HG03097 (cell line): ENCODE results near the gene SLC4A7.
"Not testable (repeated sequence)": the region's sequence is repeated elsewhere in the genome, so short reads cannot be mapped to it uniquely, and the experiment has no call there.

ENCODE experiments used
- ATAC-seq: cut with Tn5 transposase; IDR thresholded peaks from one replicate; pipeline ENCODE4 v1.9.1; 2021; ENCODE audit not compliant: unreplicated experiment, low FRiP score

The SLC4A7 gene

DNA sequence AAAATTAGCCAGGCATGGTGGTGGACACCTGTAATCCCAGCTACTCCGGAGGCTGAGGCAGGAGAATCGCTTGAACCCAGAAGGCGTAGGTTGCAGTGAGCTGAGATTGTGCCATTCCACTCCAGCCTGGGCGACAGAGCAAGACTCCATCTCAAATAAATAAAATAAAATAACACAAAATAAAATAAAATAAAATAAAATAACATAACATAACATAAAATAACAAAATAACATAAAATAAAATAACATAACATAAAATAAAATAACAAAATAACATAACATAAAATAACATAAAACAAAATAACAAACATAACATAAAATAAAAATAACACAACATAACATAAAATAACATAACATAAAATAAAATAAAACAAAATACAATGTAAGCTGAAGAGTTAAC lies 45.8 kb downstream of the SLC4A7 start:
- not testable (repeated sequence) for ATAC-seq

DNA sequence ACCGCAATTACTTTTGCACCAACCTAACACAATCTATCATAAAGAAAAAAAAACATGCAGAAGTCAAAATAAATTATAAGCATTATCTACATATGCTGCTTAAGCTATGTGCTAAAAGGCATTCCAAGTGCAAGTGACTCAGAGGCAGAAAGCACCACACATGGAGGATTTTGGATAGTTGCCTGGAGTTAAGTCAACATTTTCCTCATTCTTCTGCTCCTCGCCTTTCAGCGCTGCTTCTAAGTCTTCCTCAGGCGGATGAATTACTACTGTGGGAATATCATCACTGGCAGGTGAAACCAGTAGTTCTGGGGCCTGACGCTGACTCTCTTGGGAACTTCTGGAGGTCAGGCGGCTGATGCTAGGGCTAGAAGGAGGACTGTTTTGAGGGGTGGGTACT lies 53.1 kb downstream of the SLC4A7 start:
- no peak for ATAC-seq

- ATAC-seq = no peak
Measured at GRCh38 chr3:27429909-27430308, 54.3 kb downstream of the SLC4A7 start.

DNA sequence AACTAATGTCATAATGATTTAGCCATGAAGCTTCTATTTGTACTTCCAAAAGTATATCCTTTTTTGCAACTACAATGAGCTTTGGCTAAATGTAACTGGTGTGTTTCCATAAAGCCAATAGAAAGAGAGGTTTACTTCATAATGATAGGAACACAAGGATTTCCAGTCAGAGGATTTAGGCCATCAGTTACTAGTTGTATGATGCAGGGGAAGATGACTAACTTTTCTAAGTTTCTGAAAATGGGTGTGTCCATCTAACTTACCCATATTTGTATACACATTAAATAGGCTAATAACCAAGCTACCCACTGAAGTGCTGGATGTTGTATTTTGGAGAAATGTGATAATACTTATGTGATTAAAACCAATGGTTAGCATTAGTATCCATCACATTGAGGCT lies 55.7 kb downstream of the SLC4A7 start:
- no peak for ATAC-seq

DNA sequence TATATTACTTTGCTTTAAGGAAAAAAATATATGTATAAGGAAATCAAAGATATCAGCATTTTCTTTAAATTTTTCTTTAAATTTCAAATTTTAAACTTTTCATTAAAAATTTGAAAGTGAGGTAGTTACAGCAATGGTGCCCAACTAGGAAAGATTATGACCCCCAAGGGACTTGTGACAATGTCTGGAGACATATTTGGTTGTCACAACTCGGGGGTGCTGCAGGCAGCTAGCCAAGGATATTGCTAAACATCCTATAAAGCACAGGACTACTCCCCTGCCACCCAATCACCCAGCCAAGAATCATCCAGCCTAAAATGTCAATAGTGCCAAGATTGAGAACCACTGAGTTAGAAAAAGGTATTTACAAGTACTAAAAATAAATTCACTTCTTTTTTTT lies 57.3 kb downstream of the SLC4A7 start:
- no peak for ATAC-seq

- no peak for ATAC-seq
Measured at GRCh38 chr3:27425896-27426565, 58.2 kb downstream of the SLC4A7 start.

- ATAC-seq = not testable (repeated sequence)
Measured at GRCh38 chr3:27424812-27425521, 59.2 kb downstream of the SLC4A7 start.

DNA sequence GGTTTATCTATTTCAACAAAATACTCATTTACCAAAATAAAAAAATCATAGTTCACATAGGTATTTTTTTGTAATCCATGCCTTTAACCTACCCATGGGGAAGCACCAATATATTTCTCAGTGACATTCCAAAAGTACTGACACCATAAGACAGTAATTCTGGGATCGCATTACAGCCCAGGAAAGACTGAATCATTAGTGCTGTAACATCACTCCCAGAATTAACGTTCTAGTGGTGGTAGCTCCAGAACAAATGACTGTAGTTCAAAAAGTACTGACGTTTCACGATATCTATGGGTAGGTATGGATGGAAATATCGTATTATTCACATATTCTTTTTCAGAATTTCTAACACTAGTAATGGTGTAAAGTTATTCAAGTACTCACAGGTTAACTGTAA lies 60.7 kb downstream of the SLC4A7 start:
- no peak for ATAC-seq

DNA sequence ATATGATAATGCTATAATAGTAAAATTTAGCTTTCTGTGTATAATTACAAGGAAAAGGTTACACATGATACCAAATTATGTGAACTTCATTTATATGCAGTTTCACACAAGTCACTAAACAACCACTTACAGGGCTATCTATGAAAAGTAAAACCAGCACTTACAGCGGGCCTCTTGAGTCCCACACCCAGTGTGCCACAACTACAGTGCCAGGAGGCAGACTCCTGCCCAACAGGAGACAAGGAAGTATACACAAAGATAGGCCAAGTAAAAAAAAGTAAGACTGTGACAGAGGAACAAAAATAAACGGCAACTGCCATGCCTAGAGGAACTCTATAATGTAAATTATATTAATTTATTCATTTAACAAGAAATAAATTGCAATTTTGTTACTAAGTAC lies 61.6 kb downstream of the SLC4A7 start:
- no peak for ATAC-seq

GRCh38 chr3:27415202-27415601 lies 69.0 kb downstream of the SLC4A7 start:
- ATAC-seq = no peak

DNA sequence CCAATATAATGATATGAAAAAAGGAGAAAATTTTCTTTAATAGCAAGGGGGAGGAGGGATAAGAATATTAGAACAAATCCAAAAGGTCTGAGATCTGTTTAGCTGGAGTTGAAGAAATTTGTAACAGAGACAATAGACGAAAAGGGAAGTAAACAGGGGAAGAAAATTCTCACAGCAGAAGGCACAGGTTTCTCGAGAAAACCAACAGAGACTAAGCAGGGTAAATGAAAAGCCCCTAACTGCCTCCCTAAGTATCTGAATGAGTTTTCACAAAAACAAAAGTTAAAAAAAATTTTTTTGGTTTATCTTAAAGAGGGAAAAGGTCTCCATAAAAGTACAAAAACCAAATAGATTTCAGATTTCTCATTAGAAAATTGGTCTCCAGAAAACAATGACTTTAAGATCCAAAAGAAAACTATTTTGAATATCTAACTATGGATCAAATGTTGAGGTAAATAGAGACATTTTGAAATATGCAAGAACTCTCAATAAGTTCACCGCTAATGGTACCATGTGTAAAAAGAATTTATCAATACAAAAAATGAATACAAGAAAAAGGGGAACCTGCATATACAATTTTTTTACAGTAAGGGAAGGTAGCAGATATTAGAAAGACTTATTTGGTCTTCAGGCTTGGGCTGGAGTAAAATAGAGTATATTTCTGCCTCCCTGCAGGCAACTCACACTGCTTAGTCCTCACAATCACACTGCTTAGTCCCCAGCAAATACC lies 91.1 kb downstream of the SLC4A7 start:
- ATAC-seq = no peak

DNA sequence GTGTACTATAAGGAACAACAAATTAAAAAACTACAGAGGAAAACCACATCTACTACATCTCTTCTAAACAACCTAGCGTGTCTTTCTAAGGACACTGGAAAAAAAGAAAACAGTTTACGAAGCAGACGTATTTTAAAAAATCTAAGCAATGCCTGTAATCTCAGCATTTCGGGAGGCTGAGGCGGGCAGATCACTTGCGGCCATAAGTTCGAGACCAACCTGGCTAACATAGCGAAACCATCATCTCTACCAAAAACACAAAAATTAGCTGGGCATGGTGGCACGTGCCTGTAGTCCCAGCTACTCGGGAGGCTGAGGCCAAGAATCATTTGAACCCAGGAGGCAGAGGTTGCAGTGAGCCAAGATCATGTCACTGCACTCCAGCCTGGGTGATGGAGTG lies 91.8 kb downstream of the SLC4A7 start:
- not testable (repeated sequence) for ATAC-seq

DNA sequence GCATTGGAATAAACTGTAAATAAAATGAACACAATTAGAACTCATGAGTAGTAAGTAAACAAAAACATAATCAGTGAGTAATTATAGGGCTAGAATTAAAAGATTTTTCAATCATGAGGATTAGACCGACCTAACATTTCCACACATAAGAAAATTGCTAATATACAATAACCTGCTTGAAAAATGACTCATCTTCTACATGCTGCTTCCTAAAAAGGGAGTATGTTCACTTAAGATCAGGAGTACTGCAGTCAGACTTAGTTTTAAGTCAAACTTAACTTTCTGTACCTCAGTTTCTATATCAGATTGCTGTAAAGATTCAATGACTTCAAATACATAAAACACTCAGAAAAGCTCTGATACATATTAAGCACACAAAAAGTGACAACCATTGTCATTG lies 92.4 kb downstream of the SLC4A7 start:
- ATAC-seq = no peak

DNA sequence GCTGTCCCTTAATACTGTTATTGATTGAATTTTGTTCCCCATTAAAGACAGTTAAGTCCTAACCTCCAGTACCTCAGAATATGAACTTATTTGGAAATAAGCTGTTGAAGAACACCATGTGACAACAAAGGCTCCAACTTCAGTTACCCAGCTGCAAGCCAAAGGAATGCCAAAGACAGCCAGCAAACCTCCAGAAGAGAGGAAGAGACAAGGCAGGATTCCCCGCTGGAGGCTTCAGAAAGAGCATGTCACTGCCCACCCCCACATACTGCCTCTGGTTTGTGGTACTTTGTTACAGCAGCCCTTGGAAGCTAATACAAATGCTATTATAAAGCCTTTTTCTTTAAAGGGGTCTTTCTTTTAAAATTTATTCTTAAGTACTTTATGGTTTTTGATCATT lies 96.6 kb downstream of the SLC4A7 start:
- no peak for ATAC-seq

GRCh38 chr3:27385504-27385903 lies 98.7 kb downstream of the SLC4A7 start:
- no peak for ATAC-seq

- ATAC-seq = no peak
Measured at GRCh38 chr3:27384191-27384590, 100.0 kb downstream of the SLC4A7 start.

GRCh38 chr3:27380433-27381357 lies 103.5 kb downstream of the SLC4A7 start:
- ATAC-seq = no peak

DNA sequence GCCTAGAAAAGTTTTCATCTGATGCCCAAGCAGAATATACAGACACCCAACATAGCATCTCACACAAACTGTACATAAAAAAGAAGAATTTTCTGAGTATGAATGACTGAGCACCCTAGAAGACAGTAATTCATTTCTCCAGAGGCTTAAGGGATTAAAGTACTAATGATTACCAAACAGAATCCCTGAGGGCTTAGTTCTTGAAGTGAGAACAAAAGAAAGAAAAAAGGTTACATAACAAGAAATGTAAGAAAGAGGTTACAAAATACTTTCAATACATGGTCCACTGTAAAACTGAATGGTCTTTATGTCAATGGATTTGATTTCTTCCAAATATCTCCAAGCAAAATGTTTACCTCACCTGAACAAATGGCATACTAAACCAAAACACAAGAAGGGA lies 105.9 kb downstream of the SLC4A7 start:
- no peak for ATAC-seq

- no peak for ATAC-seq
Measured at GRCh38 chr3:27376109-27376772, 107.9 kb downstream of the SLC4A7 start.
